RWPE2 (cell line): ENCODE results near the gene CFAP100.

Source experiments
- ATAC-seq: fragments of 200-7000 bp; cut with Tn5 transposase; 3 replicates; pipeline ENCODE4 v1.9.1; 2021; ENCODE audit warnings: low read depth
- DNase-seq: peaks from one replicate; pipeline ENCODE4 v3.0.0-alpha.2; 2020; ENCODE audit warnings: low spot score
- H3K27ac ChIP-seq: fragments of 450-650 bp; 2 replicates; pipeline ENCODE4 v1.5.1; 2017; ENCODE audit warnings: mild to moderate bottlenecking; ENCODE audit not compliant: poor library complexity, severe bottlenecking
- H3K27me3 ChIP-seq: fragments of 250-450 bp; sonication (Bioruptor Pico); 2 replicates; pipeline ENCODE4 v1.5.1; 2021; ENCODE audit warnings: mild to moderate bottlenecking, moderate library complexity; ENCODE audit not compliant: insufficient read depth, poor library complexity, severe bottlenecking
- H3K36me3 ChIP-seq: fragments of 250-450 bp; sonication (Bioruptor Pico); 2 replicates; pipeline ENCODE4 v1.5.1; 2020; ENCODE audit warnings: low read depth, mild to moderate bottlenecking, moderate library complexity
- H3K4me1 ChIP-seq: fragments of 250-450 bp; sonication (Bioruptor Pico); 2 replicates; pipeline ENCODE4 v1.5.1; 2021; ENCODE audit warnings: mild to moderate bottlenecking, moderate library complexity; ENCODE audit not compliant: insufficient read depth, poor library complexity, severe bottlenecking
- H3K4me3 ChIP-seq: fragments of 250-450 bp; sonication (Bioruptor Pico); 2 replicates; pipeline ENCODE4 v1.5.1; 2021; ENCODE audit warnings: mild to moderate bottlenecking, moderate library complexity; ENCODE audit not compliant: severe bottlenecking
- H3K9me3 ChIP-seq: fragments of 250-450 bp; sonication (Bioruptor Pico); 2 replicates; pipeline ENCODE4 v1.5.1; 2021; ENCODE audit warnings: mild to moderate bottlenecking, moderate library complexity; ENCODE audit not compliant: severe bottlenecking
- CTCF ChIP-seq: fragments of 450-650 bp; IDR thresholded peaks from one replicate; pipeline ENCODE4 v1.5.1; 2017; ENCODE audit warnings: mild to moderate bottlenecking, moderate library complexity; ENCODE audit not compliant: poor library complexity, severe bottlenecking

CFAP100 gene

GRCh38 chr3:126394179-126394976, at the start of gene CFAP100:
Gene CFAP100 (plus strand): TSS chr3:126394909. CDS start chr3:126396001, 1,092 bp downstream.
- Histone ChIP-seq H3K4me3 (no peak within 1 kb of the TSS), H3K36me3 (no peaks in the 10 kb centered on the region), H3K27ac (no peak within 1 kb of the TSS), H3K4me1 (no peaks in the 10 kb centered on the region), H3K27me3 (no peaks in the 10 kb centered on the region), H3K9me3 (no peaks in the 10 kb centered on the region)
- TF ChIP-seq CTCF: no peak
- DNase-seq (no peak), ATAC-seq (no peak)

- TF ChIP-seq CTCF: no peak
- ATAC-seq (no peak), DNase-seq (peak; percentile 9)
- H3K4me1 ChIP-seq: no peaks in the 10 kb centered on the region
- H3K9me3 ChIP-seq: no peaks in the 10 kb centered on the region
- no peaks in the 10 kb centered on the region for H3K36me3 ChIP-seq
- H3K27ac ChIP-seq: no peak overlapping the region
- no peak overlapping the region for H3K4me3 ChIP-seq
- H3K27me3 ChIP-seq: no peaks in the 10 kb centered on the region
Observed at GRCh38 chr3:126345231-126345630, 49.5 kb upstream of the CFAP100 start.

GRCh38 chr3:126345641-126346460, 48.9 kb upstream of the CFAP100 start:
- Histone ChIP-seq H3K4me1 (no peaks in the 10 kb centered on the region), H3K4me3 (no peak overlapping the region), H3K36me3 (no peaks in the 10 kb centered on the region), H3K27me3 (no peaks in the 10 kb centered on the region), H3K9me3 (no peaks in the 10 kb centered on the region), H3K27ac (no peak overlapping the region)
- ATAC-seq (no peak), DNase-seq (peak; percentile 37)
- TF ChIP-seq CTCF: no peak

GRCh38 chr3:126346466-126346865, 48.2 kb upstream of the CFAP100 start:
- DNase-seq: peak; percentile 10
- no peak for ATAC-seq
- Histone ChIP-seq H3K27me3 (no peaks in the 10 kb centered on the region), H3K9me3 (no peaks in the 10 kb centered on the region), H3K4me3 (no peak overlapping the region), H3K36me3 (no peaks in the 10 kb centered on the region), H3K4me1 (no peaks in the 10 kb centered on the region), H3K27ac (no peak overlapping the region)
- TF ChIP-seq CTCF: no peak
